ENCODE measurements around the gene AADACL4.
A peak's percentile ranks its signal among the peaks of the same experiment; 100 is the strongest.
"Not testable (repeated sequence)": the region's sequence is repeated elsewhere in the genome, so short reads cannot be mapped to it uniquely, and the experiment has no call there.

The AADACL4 gene

GRCh38 chr1:12658531-12659453 lies 14.9 kb downstream of the AADACL4 start:
- peak; percentile 32 to 59 (median 44) for DNase-seq

- no peak for DNase-seq
These were observed 17.8 kb downstream of the AADACL4 start for GRCh38 chr1:12661606-12662219.

GRCh38 chr1:12662556-12662955 lies 18.7 kb downstream of the AADACL4 start:
- no peak for DNase-seq

- no peak for DNase-seq
These were observed 21.6 kb downstream of the AADACL4 start for GRCh38 chr1:12665511-12665910.

- no peak for DNase-seq
These were observed 22.4 kb downstream of the AADACL4 start for GRCh38 chr1:12666141-12666735.

GRCh38 chr1:12669529-12670068 lies 25.7 kb downstream of the AADACL4 start:
- DNase-seq, result no peak

GRCh38 chr1:12674358-12674757 lies 30.5 kb downstream of the AADACL4 start:
- DNase-seq, result no peak

- not testable (repeated sequence) for DNase-seq
These were observed 32.2 kb downstream of the AADACL4 start for GRCh38 chr1:12676122-12676521.

GRCh38 chr1:12677565-12677964 lies 33.7 kb downstream of the AADACL4 start:
- no peak for DNase-seq

GRCh38 chr1:12678350-12678749 lies 34.5 kb downstream of the AADACL4 start:
- DNase-seq, result no peak

GRCh38 chr1:12678820-12679219 lies 34.9 kb downstream of the AADACL4 start:
- no peak for DNase-seq

GRCh38 chr1:12690156-12690555 lies 46.3 kb downstream of the AADACL4 start:
- DNase-seq, result no peak

GRCh38 chr1:12692967-12693782 lies 49.3 kb downstream of the AADACL4 start:
- no peak for DNase-seq

- DNase-seq, result no peak
These were observed 52.8 kb downstream of the AADACL4 start for GRCh38 chr1:12696658-12697057.

- DNase-seq, result no peak
These were observed 53.5 kb downstream of the AADACL4 start for GRCh38 chr1:12697397-12697796.

GRCh38 chr1:12703821-12704451 lies 60.1 kb downstream of the AADACL4 start:
- no peak for DNase-seq

- no peak for DNase-seq
These were observed 62.2 kb downstream of the AADACL4 start for GRCh38 chr1:12706061-12706460.

GRCh38 chr1:12708396-12709090 lies 64.7 kb downstream of the AADACL4 start:
- DNase-seq, result no peak

- DNase-seq, result no peak
These were observed 65.2 kb downstream of the AADACL4 start for GRCh38 chr1:12709091-12709491.

GRCh38 chr1:12709696-12710095 lies 65.8 kb downstream of the AADACL4 start:
- no peak for DNase-seq

- no peak for DNase-seq
These were observed 67.7 kb downstream of the AADACL4 start for GRCh38 chr1:12711536-12711935.

- no peak for DNase-seq
These were observed 68.2 kb downstream of the AADACL4 start for GRCh38 chr1:12712076-12712475.

Data from activated CD4-positive, CD25-positive, alpha-beta regulatory T cell (primary cell).